ENCODE measurements around the gene SPRR1B. TPM values are rescaled to one million over a fixed set of nuclear protein-coding genes. Genes with fewer than 3 reads are reported as not detected.
A peak's percentile ranks its signal among the peaks of the same experiment; 100 is the strongest.

The SPRR1B gene
- total RNA-seq, 1 experiment from 2014 or later, result not detected

- Mint-ChIP-seq H3K9me3 (peaks cover 8 to 12% of the 10 kb centered on the region in 2 experiments; a peak in 4 of 5 replicates), H3K27ac (peak overlapping the region; percentile 29 to 91 (median 90); a peak in 6 of 7 replicates), H3K27me3 (ENCODE audit: low read depth) (peaks cover 5% of the 10 kb centered on the region; the same call in 1 of the 2 replicates), H3K36me3 (ENCODE audit: insufficient read depth in 1 of 3, low read depth in 3 of 3) (peaks cover 0 to 8% (median 0%) of the 10 kb centered on the region in 3 experiments; a peak in 3 of 7 replicates), H3K4me3 (no peak overlapping the region; a peak in 1 of 5 replicates), H3K4me1 (peaks cover 10 to 19% of the 10 kb centered on the region in 2 experiments)
- no peak for DNase-seq
- TF ChIP-seq CTCF (conservative IDR thresholded peaks at IDR 0.05), result no peak
- Histone ChIP-seq H4K20me1 (ENCODE audit: control insufficient read depth, insufficient read depth, insufficient read length) (no peaks in the 10 kb centered on the region), H3K79me2 (ENCODE audit: insufficient read depth, low read length) (no peaks in the 10 kb centered on the region), H3K14ac (ENCODE audit: insufficient read depth, low read length) (no peak overlapping the region), H2BK5ac (ENCODE audit: insufficient read length, low read length) (no peak overlapping the region), H3K9ac (ENCODE audit: extremely low read depth, insufficient read length, low read length) (no peak overlapping the region), H2BK120ac (ENCODE audit: low read depth, low read length, poor library complexity, severe bottlenecking) (no peak overlapping the region), H3K56ac (ENCODE audit: insufficient read length, low read depth, low read length) (no peak overlapping the region), H4K5ac (ENCODE audit: insufficient read length, low read depth, low read length) (no peak overlapping the region), H3K27me3 (ENCODE audit: insufficient read depth, low read length) (no peaks in the 10 kb centered on the region; the same call in 1 of the 2 replicates), H2BK15ac (ENCODE audit: low read depth, low read length) (no peak overlapping the region), H3K18ac (ENCODE audit: insufficient read length, low read depth, low read length) (no peak overlapping the region), H4K91ac (ENCODE audit: insufficient read length, low read depth, low read length) (no peak overlapping the region), H3K79me1 (ENCODE audit: insufficient read depth, low read depth, low read length, poor library complexity, severe bottlenecking) (no peaks in the 10 kb centered on the region), H3K23ac (ENCODE audit: insufficient read length, low read depth, low read length) (no peak overlapping the region), H3K4me2 (ENCODE audit: insufficient read depth, insufficient read length, low read length) (no peak overlapping the region), H3K27ac (ENCODE audit: insufficient read length, low read depth, low read length) (no peak overlapping the region), H2BK12ac (ENCODE audit: insufficient read length, low read depth, low read length) (no peak overlapping the region), H2AFZ (ENCODE audit: low read length) (no peak overlapping the region), H3K9me3 (ENCODE audit: control insufficient read depth, low read depth, low read length) (no peaks in the 10 kb centered on the region), H3T11ph (ENCODE audit: low read length) (no peak overlapping the region), H3K23me2 (ENCODE audit: insufficient read length, low read depth, low read length, poor library complexity, severe bottlenecking) (no peaks in the 10 kb centered on the region), H2AK5ac (ENCODE audit: insufficient read length, low read length) (no peak overlapping the region), H4K8ac (replicated peaks; ENCODE audit: insufficient read length, low read depth, low read length) (no peak overlapping the region), H2BK20ac (ENCODE audit: low read depth, low read length, poor library complexity, severe bottlenecking) (no peak overlapping the region), H3K4ac (ENCODE audit: low read depth, low read length) (no peak overlapping the region), H3K4me1 (ENCODE audit: insufficient read depth, low read length) (no peaks in the 10 kb centered on the region; the same call in 1 of the 2 replicates)
- no CpG with 5 or more reads among the region's 5 CpGs for WGBS (ENCODE audit: extremely low coverage, insufficient read length, low lambda C conversion rate)
Measured at GRCh38 chr1:152996633-152997400, 34.2 kb upstream of the SPRR1B start.

Measured in H9 (cell line).